Omental fat pad (tissue), 4 donors: ENCODE measurements around the gene MPDZ. TPM values are rescaled to one million over a fixed set of nuclear protein-coding genes. Genes with fewer than 3 reads are reported as not detected.

ENCODE experiments used
- ATAC-seq: fragments of 150-250 bp; one replicate; pipeline ENCODE4 v1.9.1; 2016; ENCODE audit warnings: mild to moderate bottlenecking, moderate library complexity; ENCODE audit not compliant: low FRiP score
- DNase-seq: peaks from one replicate; pipeline ENCODE4 v3.0.0-alpha.2; 2019; ENCODE audit warnings: low spot score
- total RNA-seq, 4 donors: library from RNA; depleted of rRNA; stranded (reverse); fragments of >200 nt; gene quantifications; one replicate each; pipeline ENCODE4 v1.1.0, GENCODE V29; 2016
- TF ChIP-seq, protein P1 (sequence below), 3 donors: fragments of 450-650 bp; IDR thresholded peaks; one replicate each; pipeline ENCODE4 v1.5.1; 2016 to 2017; ENCODE audit warnings: antibody characterized with exemption in 3 of 3, mild to moderate bottlenecking in 3 of 3, moderate library complexity in 2 of 3

MPDZ gene
- total RNA-seq, 4 donors from 2014 or later, result 41.6 to 90.6 (median 77.3) TPM

DNA sequence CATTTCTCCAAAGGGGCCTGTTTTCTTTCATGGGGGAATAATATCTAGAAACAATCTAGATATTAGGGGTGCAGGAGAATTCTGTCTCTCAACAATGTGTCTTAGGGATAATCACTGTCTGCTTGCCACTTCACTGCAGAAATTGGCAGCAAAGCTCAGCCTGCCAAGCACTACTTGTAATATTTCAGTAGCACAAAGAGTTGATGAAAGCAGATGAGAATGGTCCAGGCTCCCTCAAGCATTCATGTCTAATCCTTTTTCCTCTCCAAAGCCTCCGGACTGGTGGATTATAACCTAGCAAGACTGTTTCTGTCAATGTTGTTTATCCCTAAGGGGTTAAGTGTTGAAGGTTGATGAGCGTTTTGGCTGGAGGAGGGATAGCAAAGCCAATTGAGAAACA lies 13.3 kb upstream of the MPDZ start:
- ATAC-seq (no peak), DNase-seq (no peak)
- TF ChIP-seq, protein P1, sequence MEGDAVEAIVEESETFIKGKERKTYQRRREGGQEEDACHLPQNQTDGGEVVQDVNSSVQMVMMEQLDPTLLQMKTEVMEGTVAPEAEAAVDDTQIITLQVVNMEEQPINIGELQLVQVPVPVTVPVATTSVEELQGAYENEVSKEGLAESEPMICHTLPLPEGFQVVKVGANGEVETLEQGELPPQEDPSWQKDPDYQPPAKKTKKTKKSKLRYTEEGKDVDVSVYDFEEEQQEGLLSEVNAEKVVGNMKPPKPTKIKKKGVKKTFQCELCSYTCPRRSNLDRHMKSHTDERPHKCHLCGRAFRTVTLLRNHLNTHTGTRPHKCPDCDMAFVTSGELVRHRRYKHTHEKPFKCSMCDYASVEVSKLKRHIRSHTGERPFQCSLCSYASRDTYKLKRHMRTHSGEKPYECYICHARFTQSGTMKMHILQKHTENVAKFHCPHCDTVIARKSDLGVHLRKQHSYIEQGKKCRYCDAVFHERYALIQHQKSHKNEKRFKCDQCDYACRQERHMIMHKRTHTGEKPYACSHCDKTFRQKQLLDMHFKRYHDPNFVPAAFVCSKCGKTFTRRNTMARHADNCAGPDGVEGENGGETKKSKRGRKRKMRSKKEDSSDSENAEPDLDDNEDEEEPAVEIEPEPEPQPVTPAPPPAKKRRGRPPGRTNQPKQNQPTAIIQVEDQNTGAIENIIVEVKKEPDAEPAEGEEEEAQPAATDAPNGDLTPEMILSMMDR (IDR thresholded peaks at IDR 0.05), result no peak

DNA sequence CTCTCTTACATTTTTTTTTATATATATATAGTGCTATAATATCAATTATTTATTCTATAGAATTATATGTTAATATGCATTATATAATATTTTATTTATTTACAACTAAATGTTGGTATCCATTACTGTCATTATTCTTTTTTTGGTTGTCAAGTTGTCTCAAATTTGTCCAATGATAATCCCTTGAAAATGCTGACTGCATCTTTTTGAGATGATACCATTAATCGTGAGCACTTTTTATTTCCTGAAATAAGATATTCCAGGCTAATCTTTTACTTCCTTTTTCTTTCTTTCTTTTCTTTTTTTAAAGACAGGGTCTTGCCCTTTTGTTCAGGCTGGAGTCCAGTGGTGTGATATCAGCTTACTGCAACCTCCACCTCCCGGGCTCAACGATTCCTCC lies 12.7 kb upstream of the MPDZ start:
- DNase-seq (no peak), ATAC-seq (no peak)
- TF ChIP-seq, protein P1 (IDR thresholded peaks at IDR 0.05), result no peak

DNA sequence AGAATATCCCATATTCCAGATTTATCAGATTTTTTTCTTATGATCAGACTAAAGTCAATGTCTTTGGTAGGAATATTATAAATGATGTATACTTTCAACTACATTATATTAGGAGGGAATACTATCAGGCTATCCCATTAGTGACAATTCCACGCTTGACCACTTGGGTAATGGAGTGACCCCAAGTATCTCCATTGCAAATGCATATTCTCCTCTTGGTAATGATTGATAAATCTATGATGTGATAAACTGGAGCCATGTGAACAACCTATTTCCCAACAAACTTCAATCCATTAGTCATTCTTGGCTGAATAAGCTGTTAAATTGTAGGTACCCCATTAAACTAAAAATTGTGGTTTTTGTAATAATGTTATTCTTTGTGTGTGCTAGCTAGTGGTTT lies 12.2 kb upstream of the MPDZ start:
- TF ChIP-seq, protein P1 (IDR thresholded peaks at IDR 0.05), result no peak
- DNase-seq, result no peak
- no peak for ATAC-seq

DNA sequence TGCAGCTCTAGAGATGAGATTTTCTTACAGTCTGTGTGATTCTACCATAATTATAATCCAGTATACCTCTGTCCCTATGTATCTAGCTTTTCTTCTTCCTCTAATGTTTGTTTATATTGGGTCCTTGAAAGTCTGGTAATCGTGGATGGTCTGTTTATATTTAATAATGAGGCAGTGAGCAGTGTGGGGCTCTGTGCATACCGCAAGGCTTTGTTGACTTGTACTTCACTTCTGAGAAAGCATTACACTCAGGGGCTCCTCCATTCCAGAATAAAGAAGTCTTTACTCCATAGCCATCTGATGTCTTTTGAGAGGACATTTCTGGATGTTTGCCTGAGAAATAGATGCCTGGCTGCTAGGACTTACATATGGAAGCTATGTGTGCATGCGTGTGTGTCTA lies 4.5 kb upstream of the MPDZ start:
- TF ChIP-seq, protein P1 (IDR thresholded peaks at IDR 0.05), result no peak
- DNase-seq (no peak), ATAC-seq (no peak)

DNA sequence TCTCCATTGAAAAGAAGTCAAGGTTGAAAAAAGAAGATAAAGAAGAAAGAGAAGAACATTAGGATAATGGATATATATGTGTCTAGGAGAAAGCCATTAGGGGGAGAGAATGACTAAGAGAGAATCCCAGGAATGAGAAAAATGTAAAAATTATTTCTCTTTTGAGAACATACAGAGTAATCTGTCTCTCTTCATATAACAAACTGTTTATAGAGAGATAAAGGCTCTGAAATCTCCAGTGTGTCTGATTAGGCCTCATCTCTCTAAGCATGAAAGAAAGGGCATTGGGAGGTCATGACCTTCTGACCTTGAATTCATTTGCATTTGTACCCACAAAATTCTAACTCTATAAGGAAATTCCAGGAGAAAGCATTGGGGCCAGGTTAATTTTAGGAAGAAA lies 3.5 kb upstream of the MPDZ start:
- DNase-seq (no peak), ATAC-seq (no peak)
- TF ChIP-seq, protein P1 (IDR thresholded peaks at IDR 0.05), result no peak

DNA sequence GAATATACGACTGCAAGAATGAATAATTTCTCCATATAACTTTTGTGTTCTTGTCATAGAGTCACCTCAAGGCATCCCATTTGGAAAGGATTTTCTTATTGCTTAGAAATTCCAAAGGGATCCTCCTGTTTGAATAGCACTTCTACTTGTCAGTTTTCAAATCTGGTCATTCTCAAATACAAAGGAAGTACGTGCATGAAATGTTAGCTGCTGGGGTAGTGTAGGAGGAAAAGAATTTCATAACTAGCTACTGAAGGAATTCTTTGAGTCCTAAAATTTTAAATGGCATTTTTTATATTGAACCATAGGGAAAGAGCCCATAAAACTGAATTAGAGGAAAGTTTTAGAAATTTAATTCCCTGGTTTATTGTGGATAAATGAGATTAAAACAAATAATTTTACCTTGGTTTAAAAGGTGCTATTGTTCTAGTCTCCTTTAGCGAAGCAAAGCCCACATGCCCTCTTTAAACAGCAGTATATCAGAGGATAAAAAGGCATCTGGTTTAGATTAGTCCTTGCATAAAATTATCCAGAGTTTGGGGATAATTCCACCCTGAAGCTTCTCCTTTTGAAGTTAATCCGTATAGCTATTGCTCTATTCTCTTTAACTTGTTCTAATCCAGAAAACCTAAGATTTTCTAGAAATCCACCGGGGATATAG lies 2.0 kb upstream of the MPDZ start:
- DNase-seq, result no peak
- ATAC-seq, result no peak
- TF ChIP-seq, protein P1 (IDR thresholded peaks at IDR 0.05), result no peak
